GM18508 (cell line): ENCODE data around the gene RBBP8NL.
"Not testable (repeated sequence)": the region's sequence is repeated elsewhere in the genome, so short reads cannot be mapped to it uniquely, and the experiment has no call there.

Source experiments
- ATAC-seq: cut with Tn5 transposase; IDR thresholded peaks from one replicate; pipeline ENCODE4 v1.9.1; 2021; ENCODE audit warnings: moderate number of reproducible peaks; ENCODE audit not compliant: insufficient read depth, unreplicated experiment

RBBP8NL gene

GRCh38 chr20:62382306-62383198 is 44.8 kb downstream of the RBBP8NL start:
- no peak for ATAC-seq

DNA sequence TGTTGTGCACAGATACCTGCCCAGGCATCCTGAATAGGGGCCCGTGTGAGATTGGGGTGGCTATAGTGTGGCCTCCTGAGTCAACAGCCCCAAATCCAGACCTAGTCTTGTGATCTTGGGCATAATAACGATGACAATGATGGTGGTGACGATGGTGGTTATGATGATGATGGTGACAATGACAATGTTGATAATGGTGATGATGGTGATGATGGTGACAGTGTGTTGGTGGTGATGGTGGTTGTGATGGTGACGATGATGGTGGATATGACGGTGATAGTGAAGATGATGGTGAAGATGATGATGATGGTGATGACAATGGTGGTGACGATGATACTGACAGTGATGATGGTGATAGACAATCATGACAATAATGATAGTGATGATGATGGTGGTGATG is 45.5 kb downstream of the RBBP8NL start:
- no peak for ATAC-seq

- ATAC-seq, result no peak
Measured at GRCh38 chr20:62381202-62381797, 46.0 kb downstream of the RBBP8NL start.

DNA sequence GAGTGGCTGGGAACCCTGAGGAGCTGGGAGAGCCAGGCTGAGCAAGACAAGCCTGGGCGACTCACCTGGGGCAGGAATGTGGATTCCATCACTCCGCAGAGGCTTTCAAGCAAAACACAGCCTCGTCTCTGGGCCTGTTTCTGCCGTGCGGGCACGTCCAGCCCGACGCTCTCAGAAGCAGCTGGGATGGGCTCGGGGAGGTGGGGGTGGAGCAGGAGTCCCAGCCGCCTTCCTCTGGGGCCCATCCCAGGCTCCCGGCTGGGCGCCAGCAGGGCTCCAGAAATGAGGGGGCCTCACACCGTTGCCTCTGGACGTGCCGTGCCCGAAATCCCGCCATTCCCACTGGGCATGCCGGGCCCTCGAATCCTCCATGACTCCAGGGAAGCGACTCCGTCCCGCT is 49.1 kb downstream of the RBBP8NL start:
- ATAC-seq, result no peak

- ATAC-seq, result no peak
Measured at GRCh38 chr20:62377615-62378178, 49.6 kb downstream of the RBBP8NL start.

DNA sequence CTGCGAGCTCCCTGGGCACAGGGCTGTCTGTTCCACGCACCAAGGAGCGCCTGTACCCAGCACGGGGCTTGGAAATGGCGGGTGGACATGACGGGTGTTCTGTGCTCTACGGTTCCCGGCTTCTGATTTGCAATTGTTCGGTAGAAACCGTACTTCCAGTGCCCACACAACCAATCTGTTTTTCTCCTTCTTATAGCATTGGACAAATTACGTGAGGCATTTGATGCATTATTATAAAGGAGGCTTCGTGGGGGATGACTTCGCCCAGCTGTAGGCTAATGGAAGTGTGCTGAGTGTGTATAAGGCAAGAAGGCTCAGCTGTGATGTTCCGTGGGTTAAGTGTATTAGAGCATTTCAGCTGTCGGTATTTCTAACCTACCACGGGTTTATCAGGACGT is 50.3 kb downstream of the RBBP8NL start:
- ATAC-seq, result no peak

DNA sequence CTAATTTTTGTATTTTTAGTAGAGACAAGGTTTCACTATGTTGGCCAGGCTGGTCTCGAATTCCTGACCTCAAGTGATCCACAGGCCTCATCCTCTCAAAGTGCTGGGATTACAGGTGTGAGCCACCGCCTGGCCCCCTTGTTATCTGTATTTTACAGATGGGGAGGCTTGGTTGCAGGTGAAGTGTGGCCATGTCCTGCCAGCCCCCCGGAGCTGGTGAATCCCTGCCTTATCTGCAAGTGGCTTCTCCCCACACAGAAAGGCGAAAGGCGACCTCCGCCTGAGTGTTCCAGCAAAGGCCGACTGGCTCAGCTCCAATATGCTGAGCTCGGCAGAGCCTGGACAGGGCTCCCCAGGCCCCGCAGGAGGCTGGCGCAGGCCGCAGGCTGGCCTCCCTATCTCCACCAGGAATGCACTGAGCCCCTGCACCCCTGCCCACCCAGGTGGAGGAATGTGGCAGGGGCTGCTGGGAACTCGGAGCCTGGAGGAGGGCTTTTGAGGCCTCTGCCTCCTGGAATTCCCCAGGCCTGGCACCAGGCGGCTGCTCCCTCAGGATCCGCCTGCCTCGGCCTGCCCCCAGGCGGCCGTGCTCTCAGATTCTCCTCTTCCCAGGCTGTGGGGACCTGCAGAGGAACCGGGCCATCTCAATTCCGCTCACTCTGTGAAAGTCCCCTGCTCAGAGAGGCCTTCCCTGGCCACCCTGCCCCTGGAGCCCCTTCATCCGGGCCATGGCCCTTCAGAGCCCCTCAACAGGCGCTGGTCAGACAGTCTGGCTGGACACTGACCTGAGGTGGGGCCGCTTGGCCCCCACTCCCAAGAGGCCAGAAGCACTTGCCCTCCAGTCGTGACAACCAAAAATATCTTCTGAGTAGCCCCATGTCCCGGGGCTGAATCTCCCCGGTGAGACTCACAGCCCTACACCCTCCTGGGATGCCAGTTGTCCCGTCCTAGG is 51.0 kb downstream of the RBBP8NL start:
- no peak for ATAC-seq

DNA sequence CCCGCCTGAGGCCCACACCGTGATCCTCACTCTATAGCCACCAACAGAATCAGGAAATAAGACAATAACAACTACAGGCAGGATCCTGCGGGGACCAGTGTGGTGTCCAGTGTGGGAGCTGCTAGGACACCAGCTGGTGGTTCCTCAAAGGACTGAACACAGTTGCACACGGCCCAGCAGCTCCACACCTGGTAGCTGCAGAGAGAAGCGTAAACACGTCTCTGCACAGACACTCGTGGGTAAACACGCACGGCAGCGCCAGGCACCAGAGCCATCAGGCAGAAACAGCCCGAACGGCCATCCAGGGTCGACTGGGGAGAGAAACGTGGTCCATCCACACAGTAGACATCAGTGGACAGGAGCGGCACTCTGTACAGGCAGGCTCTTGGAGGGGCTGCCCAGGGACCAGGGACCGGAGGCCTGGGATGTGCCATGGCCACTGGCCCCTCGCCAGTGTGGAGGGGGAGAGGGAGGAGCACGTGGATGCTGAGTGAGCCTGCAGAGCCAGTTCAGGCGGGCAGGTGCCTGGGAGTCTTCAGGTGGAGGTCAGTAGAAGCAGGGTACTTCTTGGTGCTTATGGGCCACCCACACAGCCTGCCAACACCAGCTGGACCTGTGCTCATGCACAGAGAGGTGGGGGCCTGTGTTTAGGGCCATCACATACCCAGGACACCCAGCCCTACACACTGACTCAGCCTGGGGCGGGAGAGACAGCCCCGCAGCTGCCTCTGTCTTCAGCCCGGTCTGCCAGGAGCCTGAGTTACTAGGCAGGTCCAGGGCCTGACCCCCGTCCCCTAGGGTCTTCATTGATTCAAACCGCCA is 52.8 kb downstream of the RBBP8NL start:
- ATAC-seq, result no peak

GRCh38 chr20:62373631-62374179 is 53.6 kb downstream of the RBBP8NL start:
- not testable (repeated sequence) for ATAC-seq

DNA sequence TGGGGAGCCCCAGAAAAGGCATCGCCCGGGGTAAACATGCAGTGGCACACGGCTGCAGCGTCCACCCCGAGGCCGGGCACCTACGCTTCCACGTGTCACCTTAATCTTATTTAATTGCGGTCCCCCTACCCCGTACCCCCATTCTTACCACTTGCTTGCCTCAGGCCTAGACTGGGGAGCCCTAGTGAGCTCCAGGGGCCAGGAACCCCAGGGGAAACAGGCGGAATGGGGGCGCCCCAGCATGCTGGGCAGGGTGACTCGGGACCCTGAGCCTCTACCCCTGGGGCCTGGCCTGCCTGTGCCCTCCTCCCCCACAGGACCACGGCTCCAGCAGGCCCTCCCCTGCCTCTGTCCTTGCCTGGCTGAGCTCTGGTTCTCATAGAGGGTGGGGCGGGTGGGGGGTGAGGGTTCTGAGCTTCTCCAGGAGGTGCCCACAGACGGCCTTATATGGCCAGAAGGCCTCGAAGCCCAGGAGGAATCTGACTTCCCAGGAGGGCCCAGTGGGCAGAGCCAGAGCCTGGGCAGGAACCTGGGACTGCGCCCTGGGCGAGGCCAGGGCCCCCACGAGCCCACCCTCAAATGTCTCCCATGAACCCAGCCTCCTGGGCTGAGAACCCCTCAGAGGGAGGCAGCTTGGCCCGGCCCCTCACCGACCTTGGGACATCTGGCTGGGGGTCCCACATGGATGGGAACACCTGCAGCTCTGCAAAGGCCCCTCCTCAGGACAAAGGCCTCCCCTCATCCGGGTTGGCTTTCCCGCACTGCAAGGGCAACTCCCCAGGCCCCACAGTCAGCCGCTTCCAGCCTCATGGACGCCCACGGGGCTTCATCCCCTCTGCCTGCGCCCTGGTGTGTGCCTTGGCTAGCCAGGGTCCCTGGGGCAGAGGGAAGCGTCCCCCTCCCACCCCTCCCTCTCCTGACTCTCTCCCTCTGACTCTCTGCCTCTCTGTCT is 55.0 kb downstream of the RBBP8NL start:
- no peak for ATAC-seq

DNA sequence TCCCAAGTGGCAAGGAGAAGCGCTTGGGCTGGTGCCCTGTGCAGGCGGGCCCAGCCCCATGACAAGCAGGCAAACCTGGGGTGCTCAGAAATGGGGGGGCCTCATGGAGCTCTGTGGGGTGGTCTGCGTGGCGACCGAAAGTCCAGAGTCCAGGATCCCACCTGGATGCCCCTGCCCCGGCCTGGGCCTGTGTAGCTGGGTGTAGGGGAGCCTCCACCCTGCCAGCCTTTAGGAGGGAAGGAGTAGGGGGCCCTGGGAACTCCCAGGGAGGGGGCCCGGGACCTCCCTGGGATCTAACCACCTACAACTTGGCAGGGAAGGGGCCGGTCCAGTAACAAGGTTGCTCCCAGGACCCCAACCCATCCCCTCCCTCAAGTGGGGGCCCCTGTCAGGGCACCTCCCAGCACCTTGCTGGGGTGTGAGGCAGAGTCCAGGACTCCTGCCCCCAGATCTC is 55.7 kb downstream of the RBBP8NL start:
- ATAC-seq, result no peak

DNA sequence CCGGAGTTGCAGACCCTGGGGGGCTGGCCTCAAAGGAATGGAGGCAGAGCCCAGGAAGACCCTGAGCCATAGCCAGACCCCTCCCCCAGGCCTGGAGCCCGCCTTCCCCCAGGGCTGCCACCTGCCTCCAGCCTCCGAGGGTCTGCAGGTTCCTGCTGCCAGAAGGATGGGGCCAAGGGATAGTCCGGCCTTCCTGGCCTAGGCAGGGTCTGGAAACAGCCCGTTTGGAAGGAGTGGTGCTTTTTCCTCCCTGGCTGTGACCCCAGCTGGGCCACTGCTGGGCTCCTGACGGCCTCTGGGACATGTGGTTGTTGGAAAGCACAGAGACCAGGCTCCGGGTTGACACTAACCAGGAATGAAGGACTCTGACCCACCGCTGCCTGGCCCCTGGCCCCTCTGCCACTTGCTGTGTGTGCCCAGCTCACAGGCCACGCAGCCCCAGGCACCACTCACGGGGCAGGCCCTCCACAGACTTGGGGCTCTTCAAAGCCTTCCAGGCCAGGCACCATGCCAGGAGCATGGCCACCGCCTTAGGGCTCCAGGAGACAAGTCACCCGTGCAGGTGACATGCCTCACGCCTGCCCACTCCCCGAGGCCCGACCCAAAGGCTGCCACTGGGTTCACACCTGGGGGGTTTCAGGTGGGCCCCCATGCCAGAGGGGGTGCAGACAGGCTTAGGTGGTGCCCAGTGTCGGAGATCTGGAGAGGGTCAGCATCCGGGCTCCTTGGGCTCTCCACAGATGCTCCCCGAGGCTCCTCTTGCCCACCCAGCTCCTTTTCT is 56.3 kb downstream of the RBBP8NL start:
- no peak for ATAC-seq

DNA sequence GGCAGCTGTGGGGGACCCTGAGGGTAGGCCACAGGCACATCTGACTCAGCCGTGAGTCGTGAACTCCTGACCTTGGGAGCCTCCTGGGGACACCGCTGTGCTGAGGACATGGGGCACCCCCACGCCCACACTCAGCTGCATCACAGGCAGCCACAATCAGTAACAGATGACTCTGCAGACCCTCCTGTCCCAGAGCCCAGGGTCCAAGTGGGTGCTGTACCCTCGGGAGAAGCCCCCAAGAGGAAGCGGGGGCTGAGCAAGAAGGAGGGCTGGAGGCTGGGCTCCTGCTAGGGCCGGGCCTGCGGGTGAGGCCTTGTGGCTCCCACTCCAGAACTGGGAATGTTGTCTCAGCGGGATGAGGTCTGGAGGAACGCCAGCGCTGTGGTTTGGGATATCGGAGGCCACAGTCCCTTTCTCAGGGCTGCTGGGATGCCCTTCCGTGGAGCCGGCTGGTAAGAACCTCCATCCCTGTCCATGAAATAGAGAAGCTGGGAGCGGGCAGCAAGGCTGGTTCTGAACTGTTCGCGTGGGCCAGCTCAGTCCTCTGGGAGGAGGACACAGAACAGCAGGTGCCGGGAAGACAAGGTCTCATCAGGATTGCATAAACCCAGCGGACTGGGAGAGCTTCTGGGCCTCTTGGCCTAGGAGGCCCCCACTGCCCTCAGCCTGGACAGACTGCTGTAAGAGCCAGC is 57.1 kb downstream of the RBBP8NL start:
- no peak for ATAC-seq

DNA sequence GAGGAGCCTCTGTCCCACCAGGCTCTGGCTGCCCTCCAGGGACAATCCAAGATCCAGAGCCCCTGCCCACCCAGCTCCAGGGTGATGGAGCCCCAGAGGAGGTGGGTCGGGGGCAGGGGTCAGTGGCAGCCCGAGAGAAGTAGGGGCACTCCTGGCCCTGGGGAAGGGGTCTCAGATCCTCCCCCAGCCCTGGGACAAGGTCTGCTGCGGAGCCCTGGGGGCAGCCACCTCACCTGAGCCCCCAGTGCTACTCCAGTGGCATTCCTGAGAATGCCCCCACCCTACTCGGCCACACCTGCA is 57.6 kb downstream of the RBBP8NL start:
- no peak for ATAC-seq

GRCh38 chr20:62368976-62369814 is 58.1 kb downstream of the RBBP8NL start:
- ATAC-seq, result no peak

GRCh38 chr20:62368392-62368975 is 58.9 kb downstream of the RBBP8NL start:
- no peak for ATAC-seq
